ENCODE data around the gene GSTP1.
"Not testable (repeated sequence)": the region's sequence is repeated elsewhere in the genome, so short reads cannot be mapped to it uniquely, and the experiment has no call there.

GSTP1 gene

DNA sequence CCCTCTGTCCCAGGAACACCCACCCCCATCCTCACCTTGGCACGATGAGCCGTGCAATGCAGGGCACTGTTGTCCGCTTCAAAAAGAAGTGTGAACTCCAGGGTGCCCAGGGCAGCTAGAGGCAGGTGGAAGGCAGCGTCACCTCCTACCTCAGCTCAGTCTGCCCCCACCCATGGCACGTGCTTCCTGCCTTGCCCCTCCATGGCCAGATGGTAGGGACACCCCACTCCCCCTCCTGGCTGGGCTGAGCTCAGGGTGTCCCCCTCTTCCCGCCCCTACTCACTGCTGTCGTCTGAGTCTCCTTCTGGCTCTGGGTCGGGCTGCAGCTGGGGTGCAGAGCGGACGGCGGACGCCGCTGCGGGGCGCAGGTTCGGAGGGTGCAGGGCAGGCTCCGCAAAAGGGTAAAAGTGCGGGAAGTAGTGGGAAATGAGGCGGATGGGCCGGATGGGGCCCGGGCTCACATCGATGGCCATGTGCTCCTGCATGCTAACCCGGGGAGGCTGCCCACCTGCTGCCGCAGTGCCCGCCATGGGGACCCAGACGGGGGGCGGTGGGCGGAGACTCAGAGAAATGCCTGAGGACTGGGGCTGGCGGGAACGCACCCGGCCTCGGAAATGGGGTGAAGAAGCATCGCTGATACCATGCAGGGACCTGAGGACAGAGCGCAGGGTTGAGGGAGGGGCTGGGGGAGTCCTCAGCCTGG is 32.3 kb downstream of the GSTP1 start:
- H3K4me1 ChIP-seq, result peaks cover 5% of the 10 kb centered on the region
- no peaks in the 10 kb centered on the region for H3K9me3 ChIP-seq (ENCODE audit: control insufficient read depth, low read length)
- no peak overlapping the region for H3K9ac ChIP-seq
- H3K79me2 ChIP-seq, result no peaks in the 10 kb centered on the region
- H2AFZ ChIP-seq, result no peak overlapping the region
- no peak overlapping the region for H3K4me3 ChIP-seq (ENCODE audit: low read depth, low read length)
- TF ChIP-seq, protein P1, sequence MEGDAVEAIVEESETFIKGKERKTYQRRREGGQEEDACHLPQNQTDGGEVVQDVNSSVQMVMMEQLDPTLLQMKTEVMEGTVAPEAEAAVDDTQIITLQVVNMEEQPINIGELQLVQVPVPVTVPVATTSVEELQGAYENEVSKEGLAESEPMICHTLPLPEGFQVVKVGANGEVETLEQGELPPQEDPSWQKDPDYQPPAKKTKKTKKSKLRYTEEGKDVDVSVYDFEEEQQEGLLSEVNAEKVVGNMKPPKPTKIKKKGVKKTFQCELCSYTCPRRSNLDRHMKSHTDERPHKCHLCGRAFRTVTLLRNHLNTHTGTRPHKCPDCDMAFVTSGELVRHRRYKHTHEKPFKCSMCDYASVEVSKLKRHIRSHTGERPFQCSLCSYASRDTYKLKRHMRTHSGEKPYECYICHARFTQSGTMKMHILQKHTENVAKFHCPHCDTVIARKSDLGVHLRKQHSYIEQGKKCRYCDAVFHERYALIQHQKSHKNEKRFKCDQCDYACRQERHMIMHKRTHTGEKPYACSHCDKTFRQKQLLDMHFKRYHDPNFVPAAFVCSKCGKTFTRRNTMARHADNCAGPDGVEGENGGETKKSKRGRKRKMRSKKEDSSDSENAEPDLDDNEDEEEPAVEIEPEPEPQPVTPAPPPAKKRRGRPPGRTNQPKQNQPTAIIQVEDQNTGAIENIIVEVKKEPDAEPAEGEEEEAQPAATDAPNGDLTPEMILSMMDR (IDR thresholded peaks at IDR 0.05), result no peak
- no peak overlapping the region for H3K4me2 ChIP-seq (ENCODE audit: low read length)
- no peaks in the 10 kb centered on the region for H3K27me3 ChIP-seq (ENCODE audit: control insufficient read depth, insufficient read depth, low read length)
- no peaks in the 10 kb centered on the region for H3K36me3 ChIP-seq (ENCODE audit: control insufficient read depth, insufficient read depth, low read length)
- H3K27ac ChIP-seq, result no peak overlapping the region

GRCh38 chr11:67616431-67617242 is 33.0 kb downstream of the GSTP1 start:
- Histone ChIP-seq H3K36me3 (ENCODE audit: control insufficient read depth, insufficient read depth, low read length) (no peaks in the 10 kb centered on the region), H3K79me2 (no peaks in the 10 kb centered on the region), H2AFZ (no peak overlapping the region), H3K27ac (no peak overlapping the region), H3K27me3 (ENCODE audit: control insufficient read depth, insufficient read depth, low read length) (no peaks in the 10 kb centered on the region), H3K4me2 (ENCODE audit: low read length) (no peak overlapping the region), H3K9ac (no peak overlapping the region), H3K4me3 (ENCODE audit: low read depth, low read length) (no peak overlapping the region), H3K9me3 (ENCODE audit: control insufficient read depth, low read length) (no peaks in the 10 kb centered on the region), H3K4me1 (peaks cover 5% of the 10 kb centered on the region)
- TF ChIP-seq, protein P1 (IDR thresholded peaks at IDR 0.05), result no peak

DNA sequence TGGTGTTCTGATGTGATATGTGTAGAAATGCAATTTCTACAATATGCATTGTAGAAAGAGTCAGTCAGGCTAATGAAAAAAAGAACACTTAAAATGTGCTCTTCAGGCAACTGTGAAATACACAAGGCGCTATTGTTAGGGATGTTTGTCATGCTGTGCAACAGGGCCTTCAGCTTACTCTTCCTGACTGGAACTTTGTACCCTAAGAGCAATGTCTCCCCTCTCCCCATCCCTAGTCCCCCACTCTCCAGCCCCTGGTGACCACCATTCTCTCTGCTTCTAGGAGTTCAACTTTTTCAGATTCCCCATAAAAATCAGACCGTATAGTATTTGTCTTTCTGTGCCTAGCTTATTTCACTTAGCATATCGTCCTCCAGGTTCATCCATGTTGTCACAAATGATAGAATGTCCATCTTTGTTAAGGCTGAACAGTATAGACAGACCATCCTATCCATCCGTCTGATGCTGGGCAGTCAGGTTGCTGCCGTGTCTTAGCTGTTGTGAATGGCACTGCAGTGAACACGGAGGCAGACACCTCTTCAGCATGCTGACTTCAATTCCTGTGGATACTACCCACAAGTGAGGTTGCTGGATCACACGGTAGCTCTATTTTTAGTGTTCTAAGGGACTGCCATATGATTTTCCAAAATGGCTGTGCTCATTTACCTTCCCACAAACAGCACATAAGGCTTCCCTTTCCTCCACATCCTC is 33.8 kb downstream of the GSTP1 start:
- no peaks in the 10 kb centered on the region for H3K36me3 ChIP-seq (ENCODE audit: control insufficient read depth, insufficient read depth, low read length)
- TF ChIP-seq, protein P1 (IDR thresholded peaks at IDR 0.05), result no peak
- H3K4me2 ChIP-seq (ENCODE audit: low read length), result no peak overlapping the region
- H3K27ac ChIP-seq, result no peak overlapping the region
- no peaks in the 10 kb centered on the region for H3K27me3 ChIP-seq (ENCODE audit: control insufficient read depth, insufficient read depth, low read length)
- peaks cover 5% of the 10 kb centered on the region for H3K4me1 ChIP-seq
- H3K9me3 ChIP-seq (ENCODE audit: control insufficient read depth, low read length), result no peaks in the 10 kb centered on the region
- H2AFZ ChIP-seq, result no peak overlapping the region
- no peak overlapping the region for H3K9ac ChIP-seq
- no peaks in the 10 kb centered on the region for H3K79me2 ChIP-seq
- no peak overlapping the region for H3K4me3 ChIP-seq (ENCODE audit: low read depth, low read length)

GRCh38 chr11:67618901-67619659 is 35.5 kb downstream of the GSTP1 start:
- H2AFZ ChIP-seq; H3K79me2 ChIP-seq; H3K9me3 ChIP-seq (ENCODE audit: control insufficient read depth, low read length); H3K9ac ChIP-seq; H3K4me2 ChIP-seq (ENCODE audit: low read length); H3K27ac ChIP-seq; H3K36me3 ChIP-seq (ENCODE audit: control insufficient read depth, insufficient read depth, low read length); H3K4me3 ChIP-seq (ENCODE audit: low read depth, low read length); H3K27me3 ChIP-seq (ENCODE audit: control insufficient read depth, insufficient read depth, low read length); H3K4me1 ChIP-seq: not testable (repeated sequence)

DNA sequence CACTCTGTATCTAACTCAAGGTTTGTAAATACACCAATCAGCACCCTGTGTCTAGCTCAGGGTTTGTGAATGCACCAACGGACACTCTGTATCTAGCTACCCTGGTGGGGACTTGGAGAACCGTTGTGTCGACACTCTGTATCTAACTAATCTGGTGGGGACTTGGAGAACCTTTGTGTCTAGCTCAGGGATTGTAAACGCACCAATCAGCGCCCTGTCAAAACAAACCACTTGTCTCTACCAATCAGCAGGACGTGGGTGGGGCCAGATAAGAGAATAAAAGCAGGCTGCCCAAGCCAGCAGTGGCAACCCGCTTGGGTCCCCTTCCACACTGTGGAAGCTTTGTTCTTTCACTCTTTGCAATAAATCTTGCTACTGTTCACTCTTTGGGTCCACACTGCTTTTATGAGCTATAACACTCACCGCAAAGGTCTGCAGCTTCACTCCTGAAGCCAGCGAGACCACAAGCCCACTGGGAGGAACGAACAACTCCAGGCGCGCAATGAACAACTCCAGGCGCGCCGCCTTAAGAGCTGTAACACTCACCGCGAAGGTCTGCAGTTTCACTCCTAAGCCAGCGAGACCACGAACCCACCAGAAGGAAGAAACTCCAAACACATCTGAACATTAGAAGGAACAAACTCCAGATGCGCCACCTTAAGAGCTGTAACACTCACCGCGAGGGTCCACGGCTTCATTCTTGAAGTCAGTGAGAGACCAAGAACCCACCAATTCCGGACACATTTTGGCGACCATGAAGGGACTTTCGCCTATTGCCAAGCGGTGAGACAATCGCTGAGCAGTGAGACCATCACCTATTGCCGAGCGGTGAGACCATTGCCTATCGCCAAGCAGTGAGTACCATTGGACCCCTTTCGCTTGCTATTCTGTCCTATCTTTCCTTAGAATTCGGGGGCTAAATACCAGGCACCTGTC is 36.3 kb downstream of the GSTP1 start:
- not testable (repeated sequence) for H3K79me2 ChIP-seq; H3K4me2 ChIP-seq (ENCODE audit: low read length); H3K27me3 ChIP-seq (ENCODE audit: control insufficient read depth, insufficient read depth, low read length); H2AFZ ChIP-seq; H3K36me3 ChIP-seq (ENCODE audit: control insufficient read depth, insufficient read depth, low read length); H3K4me3 ChIP-seq (ENCODE audit: low read depth, low read length); H3K27ac ChIP-seq; H3K9ac ChIP-seq; H3K4me1 ChIP-seq; H3K9me3 ChIP-seq (ENCODE audit: control insufficient read depth, low read length)

DNA sequence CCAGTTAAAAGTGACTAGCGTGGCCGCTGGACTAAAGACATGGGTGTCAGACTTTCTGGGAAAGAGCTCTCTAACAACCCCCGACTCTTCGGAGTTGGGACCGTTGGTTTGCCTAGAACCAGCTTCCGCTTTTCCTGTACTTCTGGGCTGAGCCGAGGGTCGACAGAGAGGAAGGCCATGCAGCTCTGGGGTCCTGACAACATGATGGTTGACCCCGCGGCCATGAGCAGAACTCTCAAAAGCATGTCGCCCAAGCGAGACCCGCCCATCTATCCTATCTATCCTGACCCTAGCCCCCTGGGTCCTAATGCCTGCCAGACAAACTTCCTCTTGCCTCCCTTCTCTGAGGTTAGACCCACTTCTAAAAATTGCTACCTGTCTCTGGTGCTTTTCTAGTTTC is 37.0 kb downstream of the GSTP1 start:
- H3K27ac ChIP-seq; H3K4me2 ChIP-seq (ENCODE audit: low read length); H3K9ac ChIP-seq; H3K79me2 ChIP-seq; H3K9me3 ChIP-seq (ENCODE audit: control insufficient read depth, low read length); H2AFZ ChIP-seq; H3K27me3 ChIP-seq (ENCODE audit: control insufficient read depth, insufficient read depth, low read length); H3K36me3 ChIP-seq (ENCODE audit: control insufficient read depth, insufficient read depth, low read length); H3K4me1 ChIP-seq; H3K4me3 ChIP-seq (ENCODE audit: low read depth, low read length): not testable (repeated sequence)

GRCh38 chr11:67621928-67622327 is 38.3 kb downstream of the GSTP1 start:
- not testable (repeated sequence) for H3K4me1 ChIP-seq; H3K27ac ChIP-seq; H3K4me2 ChIP-seq (ENCODE audit: low read length); H3K9ac ChIP-seq; H3K79me2 ChIP-seq; H3K4me3 ChIP-seq (ENCODE audit: low read depth, low read length); H3K27me3 ChIP-seq (ENCODE audit: control insufficient read depth, insufficient read depth, low read length); H3K36me3 ChIP-seq (ENCODE audit: control insufficient read depth, insufficient read depth, low read length); H3K9me3 ChIP-seq (ENCODE audit: control insufficient read depth, low read length); H2AFZ ChIP-seq

Data from parathyroid adenoma (tissue), 2 donors.